HG03439 (cell line): ENCODE data around the gene STXBP1.

Experiments
- ATAC-seq: cut with Tn5 transposase; IDR thresholded peaks from one replicate; pipeline ENCODE4 v1.9.1; 2021; ENCODE audit warnings: mild to moderate bottlenecking, moderate library complexity; ENCODE audit not compliant: unreplicated experiment

Gene STXBP1

DNA sequence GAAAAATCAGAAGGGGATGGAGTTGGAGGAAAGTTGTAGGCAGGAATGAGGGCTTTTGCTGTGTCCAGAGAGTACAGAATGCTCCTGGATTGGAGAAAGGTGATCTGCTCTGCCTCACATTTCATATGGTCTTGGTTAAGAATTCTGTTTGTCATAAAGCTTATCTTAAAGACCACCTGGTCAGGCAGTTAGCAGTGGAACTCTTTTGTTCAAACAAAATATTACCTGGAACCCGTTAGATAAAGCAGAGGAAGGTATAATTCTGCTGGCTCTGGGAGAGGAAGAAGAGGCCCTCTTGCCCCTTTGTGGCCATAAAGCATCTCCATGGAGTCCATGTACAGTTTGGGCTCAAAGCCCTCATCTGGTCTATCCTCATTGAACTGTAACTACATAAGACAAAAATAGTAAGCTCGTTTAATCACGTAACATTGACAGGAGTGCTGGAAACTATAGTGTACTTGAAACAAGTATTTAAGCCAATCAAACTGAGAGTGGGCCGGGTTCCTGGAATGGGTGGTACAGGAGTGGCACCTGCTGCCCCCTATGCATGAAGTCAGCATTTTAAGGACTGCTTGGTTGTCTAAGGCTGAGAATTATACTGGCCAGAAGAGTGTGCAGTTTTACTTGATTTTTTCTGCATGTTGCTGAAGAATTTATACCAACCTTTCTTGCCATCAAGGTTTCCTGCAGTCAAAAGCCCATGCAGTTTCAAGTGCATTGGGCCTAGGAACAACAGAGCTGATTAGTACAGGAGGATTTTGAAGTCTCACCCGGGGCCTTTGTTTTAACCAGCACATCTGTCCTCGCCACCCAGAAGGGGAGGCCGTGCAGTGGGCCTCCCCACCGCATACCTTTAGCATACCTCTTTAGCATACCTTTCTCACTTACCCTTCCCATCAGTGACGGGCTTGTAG lies 39.9 kb downstream of the STXBP1 start:
- no peak for ATAC-seq

DNA sequence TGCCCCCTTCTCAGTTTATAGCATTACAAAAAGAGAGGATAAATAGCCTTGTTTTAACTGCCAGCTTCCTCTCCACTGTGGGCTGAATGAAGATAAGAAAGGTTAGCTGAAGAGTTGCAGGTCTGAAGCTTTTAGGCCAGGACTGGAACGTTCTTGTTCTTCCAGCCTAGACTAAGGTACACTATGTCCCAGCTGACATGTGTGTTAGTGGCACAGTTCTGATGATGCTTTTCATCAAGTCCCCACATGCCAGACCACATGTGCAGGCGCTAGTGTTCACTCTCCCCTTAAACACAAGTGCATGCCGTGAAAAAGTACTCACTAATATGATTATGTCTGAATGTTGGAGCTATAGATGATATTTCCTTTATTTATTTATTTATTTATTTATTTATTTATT lies 40.7 kb downstream of the STXBP1 start:
- no peak for ATAC-seq

DNA sequence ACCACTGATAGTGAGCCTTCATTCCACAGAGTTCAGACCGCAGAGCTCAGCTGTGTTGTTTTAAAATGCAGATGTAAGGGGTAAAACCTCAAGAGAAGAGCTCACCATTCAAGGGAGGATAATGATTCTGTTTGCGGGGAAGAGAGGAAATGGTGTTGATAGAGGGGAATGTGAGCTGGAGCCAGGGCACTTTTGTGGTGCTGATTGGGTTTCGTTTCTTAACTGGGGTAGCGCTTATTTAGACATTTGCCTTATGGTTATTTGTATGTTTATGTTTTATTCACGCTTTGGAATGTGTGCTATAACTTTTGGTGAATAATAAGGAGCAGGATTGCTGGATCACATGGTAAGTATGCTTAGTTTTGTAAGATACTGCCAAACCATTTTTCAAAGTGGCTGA lies 42.5 kb downstream of the STXBP1 start:
- no peak for ATAC-seq

DNA sequence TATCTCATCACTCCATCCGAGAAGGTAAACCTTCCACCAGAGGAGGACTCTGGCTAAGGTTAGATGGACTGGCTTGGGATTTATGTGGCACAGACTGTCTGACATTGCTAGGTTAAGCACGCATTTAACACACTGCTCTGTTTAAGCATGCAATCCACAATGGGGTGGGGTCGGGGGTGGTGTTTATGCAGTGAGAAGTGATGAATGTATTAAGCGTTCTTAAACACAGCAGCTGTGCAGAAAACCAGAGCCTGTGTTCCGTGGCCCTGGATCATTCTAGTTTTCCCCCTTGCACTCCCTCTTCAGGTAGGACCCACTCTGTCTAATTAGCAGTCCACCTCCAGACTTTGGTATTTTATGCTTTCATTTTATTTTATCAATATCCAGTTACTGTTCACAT lies 46.4 kb downstream of the STXBP1 start:
- ATAC-seq, result no peak

DNA sequence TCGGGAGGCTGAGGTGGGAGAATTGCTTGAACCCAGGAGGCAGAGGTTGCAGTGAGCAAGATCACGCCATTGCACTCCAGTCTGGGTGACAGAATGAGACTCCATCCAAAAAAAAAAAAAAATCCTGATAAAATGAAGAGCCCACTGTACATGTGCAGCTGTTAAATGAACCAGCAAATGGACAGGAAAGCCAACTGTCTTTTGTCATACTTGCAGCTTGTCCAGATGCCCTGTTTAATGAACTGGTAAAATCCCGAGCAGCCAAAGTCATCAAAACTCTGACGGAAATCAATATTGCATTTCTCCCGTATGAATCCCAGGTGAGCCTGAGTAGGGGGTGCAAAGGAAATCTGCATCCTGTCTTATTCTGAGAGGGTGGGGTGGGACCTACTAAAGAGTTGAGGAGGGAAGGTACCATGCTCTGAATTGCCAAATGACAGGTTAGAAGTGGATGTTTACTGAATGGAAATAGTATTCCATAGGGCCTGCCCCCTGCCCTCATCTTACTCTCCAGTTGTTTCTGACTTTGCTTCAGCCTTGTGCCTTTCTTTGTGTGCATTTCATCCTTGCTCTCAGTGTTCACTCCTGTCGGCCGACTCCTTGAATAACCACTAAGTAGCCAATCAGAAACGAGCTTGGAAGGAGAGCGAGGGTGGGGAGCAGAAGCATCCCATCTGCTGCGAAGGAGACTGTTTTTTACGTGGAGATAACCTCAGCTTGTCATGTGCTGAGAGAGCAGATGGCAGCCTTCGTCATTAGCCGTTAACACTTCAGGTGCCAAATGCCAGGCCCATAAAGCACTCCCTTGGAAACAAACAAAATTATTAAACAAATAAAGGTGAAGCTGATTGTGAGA lies 49.0 kb downstream of the STXBP1 start:
- ATAC-seq, result no peak

DNA sequence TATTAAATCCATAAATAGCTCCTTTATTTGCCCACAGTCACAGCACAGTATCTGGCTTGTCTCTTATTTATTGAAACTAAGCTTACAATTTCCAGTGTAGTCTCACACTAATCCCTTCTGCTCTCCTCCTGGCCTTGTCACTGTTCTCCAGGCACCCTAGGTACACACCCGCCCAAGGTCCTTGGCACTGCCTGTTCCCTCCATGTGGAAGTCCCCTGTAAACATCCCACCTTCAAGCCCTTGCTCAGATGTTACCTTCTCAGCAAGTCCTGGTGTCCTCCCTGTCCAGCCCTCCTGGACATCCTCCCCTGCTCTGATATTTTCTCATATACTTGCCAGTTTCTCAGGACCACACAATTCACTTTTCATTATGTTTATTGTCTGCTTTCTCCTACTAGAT lies 50.5 kb downstream of the STXBP1 start:
- no peak for ATAC-seq

DNA sequence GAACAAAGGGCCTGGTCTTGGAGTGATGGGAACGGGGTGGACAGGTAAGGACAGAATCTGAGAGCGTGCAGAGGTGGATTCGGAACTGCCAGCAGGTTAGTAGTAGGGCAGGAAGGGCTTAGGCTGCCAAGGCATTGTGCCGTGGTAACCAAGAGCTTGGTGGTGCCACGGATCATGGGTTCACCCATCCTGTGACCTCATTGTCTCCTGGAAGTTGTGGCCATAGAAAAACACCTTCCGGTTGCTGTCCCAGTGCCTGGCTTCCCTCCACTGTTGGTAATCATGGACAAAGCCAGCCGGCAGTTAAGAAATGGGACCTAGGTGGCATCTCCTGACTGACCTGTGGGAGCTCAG lies 52.2 kb downstream of the STXBP1 start:
- no peak for ATAC-seq

DNA sequence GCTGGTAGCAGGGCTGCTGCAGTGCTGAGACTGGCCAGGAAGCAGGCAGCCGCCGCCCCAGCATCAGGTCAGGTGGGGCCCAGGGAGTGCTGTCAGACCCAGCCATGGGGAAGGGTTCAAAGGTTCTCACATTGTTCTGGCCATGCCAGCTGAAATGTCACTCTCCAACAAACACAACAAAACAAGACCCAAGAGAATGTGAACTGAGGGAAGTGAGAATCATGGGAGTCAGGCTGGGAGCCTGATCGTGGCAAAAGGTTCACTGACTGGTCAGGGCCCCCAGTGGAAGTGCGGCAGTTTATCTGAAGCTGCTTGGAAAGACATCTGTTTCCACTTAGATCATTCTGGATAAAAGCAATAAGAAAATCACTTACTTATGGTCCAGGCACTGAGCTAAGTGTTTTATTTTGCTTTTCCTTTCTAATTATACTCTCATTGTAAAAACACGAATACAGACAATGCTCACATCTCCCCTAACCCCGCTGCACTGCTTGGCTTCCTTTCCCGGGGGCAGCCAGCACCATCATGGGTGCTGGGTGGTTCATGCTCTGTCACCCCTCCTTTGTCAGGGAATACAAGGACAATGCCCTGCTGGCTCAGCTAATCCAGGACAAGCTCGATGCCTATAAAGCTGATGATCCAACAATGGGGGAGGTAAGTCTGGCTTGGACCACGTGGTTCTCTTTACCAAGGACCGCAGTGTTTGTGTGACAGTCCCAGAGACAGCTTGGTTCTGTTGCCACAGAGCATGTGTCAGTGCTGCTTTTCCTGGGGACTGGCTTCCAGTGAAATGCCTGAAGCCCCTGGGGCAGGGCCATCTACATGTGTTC lies 52.8 kb downstream of the STXBP1 start:
- no peak for ATAC-seq

DNA sequence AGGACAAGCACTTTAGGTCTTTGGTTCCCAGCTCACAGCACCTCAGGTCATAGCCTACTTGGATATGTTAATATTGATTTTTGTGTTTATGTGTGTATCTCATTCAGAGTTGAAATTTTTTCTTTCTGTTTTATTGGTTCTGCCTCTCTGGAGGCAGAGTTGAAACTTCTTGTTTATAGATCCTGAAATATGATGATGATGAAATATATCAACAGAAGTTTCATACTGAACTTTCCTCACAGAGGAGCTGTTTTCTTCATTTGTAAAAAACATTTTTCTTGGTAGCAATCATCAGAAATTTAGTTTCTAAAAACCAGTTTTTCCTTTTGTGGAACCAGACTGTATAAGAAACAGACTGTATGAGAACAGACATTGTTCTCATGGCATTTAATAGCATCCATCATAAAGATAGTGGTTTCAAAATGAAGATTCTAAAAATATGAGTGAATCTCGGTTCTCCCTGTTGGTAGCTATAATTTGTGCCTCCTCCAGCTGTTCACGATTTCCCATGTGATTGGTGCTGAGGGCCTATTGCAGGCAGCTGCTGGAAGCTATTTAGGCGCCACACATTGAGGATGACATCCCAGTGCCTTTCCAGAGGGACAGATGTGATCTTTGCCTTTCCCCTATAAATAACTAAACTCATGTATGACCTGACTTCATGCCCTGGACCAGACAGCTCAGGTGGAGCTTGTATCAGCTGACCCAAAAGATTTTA lies 55.2 kb downstream of the STXBP1 start:
- no peak for ATAC-seq

DNA sequence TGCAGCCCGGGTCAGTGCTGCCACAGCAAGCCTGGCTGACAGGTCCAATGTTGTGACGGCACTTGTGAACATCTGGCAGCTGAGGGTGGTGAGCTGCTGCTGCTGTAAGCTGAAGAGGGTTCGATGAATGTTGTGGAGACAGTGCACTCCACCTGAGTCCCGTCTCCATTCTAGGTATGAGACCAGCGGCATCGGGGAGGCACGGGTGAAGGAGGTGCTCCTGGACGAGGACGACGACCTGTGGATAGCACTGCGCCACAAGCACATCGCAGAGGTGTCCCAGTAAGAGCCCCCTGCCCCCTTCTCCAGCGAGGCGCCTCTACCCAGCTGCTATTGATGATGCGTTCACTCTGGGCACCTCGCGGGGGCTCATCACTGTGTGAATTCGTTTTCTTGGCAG lies 55.8 kb downstream of the STXBP1 start:
- ATAC-seq, result no peak

DNA sequence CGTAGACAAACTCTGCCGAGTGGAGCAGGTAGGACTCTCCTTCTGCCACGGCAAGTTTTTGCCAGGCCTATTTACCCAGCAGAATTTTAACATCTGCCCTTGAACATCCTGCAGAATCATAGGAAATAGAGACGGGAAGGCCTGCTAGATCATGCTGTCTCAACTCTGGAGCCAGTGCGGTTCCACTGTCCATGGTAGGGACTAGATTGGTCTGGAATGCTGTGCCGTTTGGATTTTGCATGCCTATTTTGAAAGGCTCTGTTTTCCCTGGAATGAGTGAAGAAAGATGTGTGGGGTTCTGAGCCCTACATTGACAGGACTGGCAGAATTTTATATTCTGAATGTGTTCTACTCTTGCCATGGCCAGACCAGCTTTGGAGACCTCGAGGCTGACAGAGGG lies 61.2 kb downstream of the STXBP1 start:
- no peak for ATAC-seq

DNA sequence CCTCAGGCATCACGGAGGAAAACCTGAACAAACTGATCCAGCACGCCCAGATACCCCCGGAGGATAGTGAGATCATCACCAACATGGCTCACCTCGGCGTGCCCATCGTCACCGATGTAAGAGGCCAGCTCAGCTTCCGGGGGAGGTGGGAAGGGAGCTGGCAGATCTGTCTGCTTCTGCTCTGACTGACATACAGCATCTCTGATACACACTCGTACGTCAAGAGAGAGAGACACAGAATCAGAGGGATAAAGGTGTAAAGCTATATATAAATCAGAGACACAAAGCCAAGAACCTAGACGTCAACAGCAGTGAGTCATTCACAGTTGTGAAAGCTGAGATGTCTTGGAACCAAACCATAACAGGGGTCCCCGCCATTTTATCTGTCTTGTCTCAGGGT lies 64.6 kb downstream of the STXBP1 start:
- ATAC-seq, result no peak

DNA sequence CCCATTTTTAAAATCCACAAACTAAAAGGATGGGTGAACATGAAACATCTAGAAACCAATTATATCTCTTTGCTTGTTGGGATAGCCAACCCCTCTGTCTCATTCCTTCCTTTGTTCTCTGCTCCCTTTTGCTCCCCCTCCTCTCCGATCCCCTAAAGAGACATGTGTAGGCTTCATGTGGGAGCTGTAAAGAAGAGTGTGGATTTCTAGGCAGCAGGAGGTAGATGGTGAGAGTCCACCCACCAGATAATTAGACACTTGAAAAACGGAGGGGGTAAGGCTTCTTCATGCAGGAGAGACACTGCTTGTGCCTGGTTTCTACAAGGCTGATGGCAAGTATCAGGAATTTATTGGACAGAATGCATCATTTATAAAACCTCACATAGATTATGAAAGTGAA lies 67.4 kb downstream of the STXBP1 start:
- no peak for ATAC-seq

DNA sequence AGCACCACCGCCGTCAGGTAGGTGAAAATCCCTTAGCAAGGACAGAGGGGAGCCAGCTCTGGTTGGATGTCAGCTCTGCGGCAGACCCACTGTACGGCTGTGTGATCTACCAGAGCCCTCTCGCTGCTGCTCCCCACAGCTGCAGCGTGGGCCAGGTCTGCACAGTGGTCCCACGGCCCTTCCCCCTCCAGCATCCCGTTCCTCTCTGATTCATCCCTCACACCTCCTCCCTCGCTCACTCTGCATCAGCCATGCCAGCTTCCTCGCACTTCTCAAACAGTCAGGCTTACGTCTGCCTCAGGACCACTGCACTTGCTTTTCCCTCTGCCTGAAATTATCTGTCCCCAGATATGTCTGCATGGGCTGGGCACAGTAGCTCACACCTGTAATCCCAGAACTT lies 68.1 kb downstream of the STXBP1 start:
- ATAC-seq, result no peak

DNA sequence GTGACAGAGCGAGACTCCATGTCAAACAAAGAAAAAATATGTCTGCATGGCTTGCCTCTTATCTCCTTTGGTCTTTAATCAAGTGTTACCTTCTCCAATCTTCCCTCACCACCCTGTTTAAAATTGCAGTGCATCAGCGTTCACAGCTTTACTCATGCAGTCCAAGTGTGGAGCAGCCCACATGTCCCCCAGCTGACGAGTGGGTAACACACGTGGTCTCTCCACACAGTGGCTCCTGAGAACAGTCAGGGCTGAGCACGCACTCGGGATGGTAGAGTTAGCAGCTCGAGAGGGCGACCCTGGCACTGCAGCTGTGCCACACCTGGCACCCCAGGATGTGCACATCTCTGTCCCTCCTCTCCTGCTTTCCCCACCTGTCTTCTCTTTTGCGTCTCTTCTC lies 68.8 kb downstream of the STXBP1 start:
- ATAC-seq, result no peak

DNA sequence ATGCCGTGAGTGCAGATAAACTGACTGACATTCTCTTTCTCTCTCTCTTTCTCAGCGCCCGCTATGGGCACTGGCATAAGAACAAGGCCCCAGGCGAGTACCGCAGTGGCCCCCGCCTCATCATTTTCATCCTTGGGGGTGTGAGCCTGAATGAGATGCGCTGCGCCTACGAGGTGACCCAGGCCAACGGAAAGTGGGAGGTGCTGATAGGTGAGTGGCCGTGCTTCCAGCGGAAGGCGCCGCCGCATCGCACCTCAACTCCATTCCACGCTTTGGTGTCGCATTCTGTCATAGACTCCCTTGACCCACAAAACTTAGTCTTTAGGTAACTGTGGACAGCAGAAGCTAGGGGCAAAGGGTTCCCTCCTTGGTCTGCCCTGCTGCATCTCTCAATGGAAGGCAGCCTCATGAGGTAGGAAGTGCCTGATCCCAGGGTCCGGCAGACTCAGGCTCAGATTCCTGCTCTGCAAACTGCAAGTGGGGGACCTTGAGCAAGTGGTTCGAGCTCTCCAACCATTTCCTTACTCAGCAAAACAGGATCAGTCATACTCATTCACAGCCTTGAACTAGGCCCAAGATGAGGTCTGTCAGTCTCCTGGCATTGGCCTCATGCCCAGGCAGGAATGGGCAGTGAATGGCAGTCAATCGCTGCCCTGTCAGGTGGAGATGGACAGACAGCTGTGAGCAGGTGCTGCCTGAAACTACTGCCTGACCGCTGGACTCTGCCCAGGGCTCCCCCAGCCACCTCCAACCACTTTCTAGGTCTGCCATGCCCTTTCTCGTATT lies 70.5 kb downstream of the STXBP1 start:
- no peak for ATAC-seq

DNA sequence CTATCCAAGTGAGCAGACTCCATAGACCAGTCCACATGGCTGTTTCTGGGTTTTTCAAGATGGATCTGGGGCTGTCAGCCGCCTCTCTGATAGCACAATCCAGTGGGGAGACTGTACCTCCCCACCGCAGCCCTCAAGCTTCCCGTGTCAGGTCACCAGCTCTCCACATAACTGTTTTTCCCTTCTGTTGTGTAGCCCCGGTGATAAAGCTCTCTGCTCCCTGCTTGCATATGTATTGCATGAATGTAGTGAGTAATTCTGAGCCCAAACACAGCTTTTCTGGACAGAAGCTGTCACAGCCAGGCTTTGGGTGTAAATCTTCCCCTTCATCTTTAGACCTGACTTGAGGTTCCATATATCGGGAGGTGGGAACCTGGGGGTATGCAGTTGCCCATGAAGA lies 71.6 kb downstream of the STXBP1 start:
- no peak for ATAC-seq

DNA sequence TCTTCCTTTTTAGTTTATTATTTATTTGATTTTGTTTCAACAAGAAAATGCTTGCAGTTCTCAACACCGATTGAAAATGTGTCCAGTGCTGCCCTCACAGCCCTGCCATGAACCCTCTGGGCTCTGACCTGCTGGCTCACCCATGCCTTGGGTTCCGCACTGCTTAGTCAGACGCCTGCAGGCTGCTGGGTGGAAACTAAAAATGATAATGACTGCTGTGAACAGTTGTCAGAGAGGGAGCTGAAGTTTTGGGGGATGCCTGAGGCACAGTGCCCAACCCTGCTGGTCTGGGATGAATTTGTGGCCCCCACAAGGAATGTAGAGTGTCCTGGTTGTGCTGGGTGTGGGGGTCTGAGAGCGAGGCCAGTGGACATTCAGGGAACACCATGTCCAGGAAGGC lies 72.5 kb downstream of the STXBP1 start:
- no peak for ATAC-seq

DNA sequence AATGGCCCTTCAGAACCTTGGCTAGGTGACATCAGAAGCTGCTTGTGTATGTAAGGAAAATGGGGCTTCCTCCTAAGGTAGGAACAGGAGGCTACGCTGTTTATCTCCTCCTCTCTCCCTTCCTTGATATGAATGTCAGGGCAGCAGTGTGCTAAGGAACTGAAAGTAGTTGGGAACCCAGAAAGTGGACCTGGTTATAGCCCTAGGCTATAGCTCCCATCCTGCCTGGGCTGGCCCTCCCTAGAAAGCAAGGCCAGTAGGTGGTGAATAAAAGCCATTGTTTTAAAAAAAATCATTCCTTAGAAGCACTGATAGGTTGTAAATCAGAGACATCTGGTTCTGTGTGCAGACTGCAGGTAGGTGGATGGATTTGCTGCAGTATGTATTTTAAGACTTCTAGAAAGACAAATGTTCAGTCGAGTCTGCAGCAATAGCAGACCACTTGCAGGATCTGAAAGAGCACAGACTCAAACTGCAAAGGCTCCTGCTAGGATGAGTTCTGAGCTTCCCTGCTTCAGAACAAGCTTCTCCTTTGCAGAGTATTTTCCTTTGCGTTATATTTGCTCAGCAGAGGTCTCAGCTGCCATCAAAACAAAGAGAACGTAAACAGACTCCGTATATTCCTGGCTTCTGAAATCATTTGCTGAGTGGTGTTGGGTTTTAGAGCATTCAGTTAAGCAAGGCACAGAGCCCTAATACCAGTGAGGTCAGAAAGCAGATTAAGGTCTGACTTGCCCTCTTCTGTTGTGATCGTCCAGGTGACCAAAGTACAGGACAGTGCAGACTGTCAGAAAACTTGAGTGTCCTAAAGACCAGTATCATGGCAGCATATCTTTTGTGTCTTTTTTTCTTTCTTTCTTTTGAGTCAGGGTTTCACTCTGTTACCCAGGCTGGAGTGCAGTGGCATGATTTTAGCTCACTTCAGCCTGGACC lies 74.7 kb downstream of the STXBP1 start:
- ATAC-seq, result no peak
